GM19397 (cell line): ENCODE data around the gene ADAMTS15.

Source experiments
- ATAC-seq: cut with Tn5 transposase; IDR thresholded peaks from one replicate; pipeline ENCODE4 v1.9.1; 2021; ENCODE audit warnings: mild to moderate bottlenecking, moderate library complexity; ENCODE audit not compliant: unreplicated experiment

ADAMTS15 gene

DNA sequence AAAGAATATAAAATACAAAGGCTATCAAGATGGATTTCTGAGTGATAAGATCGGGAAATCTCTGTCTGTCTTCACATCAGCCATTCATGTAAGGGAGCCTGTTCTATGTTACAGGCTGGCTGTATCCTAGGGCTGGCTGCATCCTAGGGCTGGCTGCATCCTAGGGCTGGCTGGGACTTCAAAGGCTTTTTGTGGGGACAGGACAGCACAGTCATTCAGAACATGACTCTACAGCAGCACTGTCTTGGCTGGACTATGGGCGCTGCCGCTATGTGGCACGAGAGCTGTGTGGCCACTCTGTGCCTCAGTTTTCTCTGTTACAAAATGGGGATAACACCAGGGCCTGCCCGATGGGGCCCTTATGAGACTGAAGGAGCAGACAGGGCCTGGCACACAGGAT is 30.2 kb upstream of the ADAMTS15 start:
- no peak for ATAC-seq

DNA sequence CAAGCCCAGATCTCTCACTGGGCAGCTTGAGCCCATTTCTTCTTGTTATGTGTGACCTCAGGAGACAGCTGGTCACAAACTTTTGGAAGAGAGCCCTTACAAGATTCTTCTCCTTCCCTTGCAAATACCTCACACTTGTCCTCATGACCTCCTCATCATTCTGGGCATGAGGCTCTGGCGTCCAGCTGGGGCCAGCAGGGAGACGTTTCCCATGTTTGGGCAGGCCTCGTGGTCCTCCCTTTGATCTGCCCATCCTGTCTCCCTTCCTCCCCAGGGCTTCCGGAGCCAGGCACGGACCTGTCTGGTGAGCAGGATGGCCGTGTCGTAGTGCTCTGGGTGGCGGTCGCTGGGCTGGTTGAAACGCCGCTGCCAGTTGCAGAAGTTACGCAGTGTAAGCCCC is 29.7 kb upstream of the ADAMTS15 start:
- no peak for ATAC-seq

DNA sequence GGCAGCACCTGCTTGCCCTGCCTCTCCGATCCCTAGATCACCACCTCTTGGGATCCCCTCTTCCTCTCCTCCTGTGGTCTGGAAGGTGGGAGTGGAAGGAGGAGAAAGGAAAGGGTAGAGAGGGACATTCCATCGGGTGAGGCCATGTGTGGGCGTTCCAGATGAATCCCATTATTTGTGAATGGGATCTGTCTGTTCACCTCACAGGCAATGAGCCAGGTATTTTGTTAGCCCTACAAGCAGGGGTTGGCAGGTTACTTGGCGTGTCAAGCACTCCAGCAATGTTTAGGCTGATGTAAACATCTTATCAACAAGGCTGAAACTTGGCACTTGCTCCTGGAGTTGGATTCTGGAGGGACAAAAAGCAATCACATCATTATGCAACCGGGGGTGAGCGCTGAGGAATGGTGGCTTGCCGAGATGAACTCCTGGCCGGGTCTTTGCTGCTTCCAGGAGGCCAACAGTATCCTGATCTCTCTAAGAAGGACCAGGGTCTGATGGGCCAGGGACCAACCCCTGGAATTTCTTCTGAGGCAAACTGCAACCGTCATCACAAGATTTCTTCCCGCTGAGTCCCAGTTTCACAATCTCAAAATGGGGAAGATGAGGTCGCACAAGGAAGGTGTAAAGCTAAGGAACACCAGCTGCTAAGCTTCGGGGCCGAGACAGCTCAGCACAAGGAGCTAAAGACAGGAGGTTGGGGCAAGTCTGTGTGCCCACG is 27.8 kb upstream of the ADAMTS15 start:
- ATAC-seq: no peak

DNA sequence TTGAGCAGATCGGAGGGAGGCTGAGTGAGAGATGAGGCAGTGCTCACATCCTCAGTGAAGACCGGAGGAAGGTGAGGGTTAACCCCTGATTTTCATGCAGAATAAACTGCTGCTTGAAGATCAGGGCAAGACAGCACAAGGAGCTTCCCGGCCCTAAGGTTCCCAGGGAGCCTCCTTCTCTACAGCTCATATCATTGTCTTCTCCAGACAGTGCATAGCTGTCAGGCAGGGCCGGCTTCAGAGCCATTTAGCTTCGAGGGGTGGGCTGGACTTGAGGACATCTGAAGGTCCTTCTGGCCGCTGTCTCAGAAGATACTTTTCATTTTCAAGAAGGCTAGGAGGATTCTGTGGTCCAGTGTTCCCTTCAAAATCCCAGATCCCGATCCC is 27.3 kb upstream of the ADAMTS15 start:
- no peak for ATAC-seq

DNA sequence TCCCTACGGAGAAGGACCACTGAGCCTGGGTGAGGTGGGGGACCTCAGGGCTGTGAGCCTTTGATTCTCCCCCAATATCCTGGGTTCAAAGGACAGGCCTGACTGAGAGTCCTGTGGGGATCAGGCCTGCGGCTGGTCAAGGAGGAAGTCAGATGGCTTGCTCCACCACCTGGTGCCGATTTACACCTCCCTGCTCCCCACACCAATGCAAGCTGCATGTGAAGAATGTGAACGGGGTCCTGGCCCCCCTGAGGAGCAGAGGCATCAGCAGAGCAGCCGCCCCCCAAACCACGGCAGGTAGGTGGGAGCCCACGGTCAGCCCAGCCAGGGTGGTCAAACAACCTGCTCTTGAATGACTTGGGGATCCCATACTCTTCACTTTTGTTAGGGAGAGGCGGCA is 26.7 kb upstream of the ADAMTS15 start:
- ATAC-seq: no peak

DNA sequence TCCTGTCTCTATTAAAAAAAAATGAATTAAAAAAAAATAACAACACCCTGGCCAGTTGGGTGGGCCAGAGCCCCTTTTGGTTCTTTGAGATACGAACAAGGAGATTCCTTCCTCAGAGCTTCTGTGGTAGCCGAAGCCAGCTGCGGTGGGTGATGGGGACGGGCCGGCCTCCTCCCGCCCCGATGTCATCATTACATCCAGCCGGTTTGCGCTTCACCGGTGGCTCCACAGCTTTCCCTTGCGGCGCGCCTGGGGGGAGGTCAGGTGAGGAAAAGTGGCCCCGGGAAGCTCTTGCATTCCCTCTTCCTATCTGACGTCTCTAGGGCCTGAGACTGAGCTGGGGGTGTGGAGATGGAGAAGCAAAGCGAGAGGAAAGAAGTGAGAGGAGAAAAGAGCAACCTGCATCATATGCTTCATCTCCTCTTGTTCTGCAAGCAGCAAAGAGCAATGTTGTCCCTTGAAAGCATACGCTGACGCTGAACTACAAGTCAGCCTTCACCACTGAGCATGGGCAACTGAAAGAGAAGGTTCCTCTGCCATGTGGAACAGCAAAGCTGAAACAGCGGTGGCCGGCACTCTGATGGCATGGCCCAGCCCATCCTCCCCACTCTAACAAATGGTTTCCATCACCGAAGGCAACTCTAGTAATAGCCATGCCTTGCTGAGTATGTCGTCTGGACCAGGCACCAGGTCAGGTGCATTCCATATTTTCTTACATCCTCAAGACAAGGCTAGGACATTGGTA is 26.0 kb upstream of the ADAMTS15 start:
- no peak for ATAC-seq

DNA sequence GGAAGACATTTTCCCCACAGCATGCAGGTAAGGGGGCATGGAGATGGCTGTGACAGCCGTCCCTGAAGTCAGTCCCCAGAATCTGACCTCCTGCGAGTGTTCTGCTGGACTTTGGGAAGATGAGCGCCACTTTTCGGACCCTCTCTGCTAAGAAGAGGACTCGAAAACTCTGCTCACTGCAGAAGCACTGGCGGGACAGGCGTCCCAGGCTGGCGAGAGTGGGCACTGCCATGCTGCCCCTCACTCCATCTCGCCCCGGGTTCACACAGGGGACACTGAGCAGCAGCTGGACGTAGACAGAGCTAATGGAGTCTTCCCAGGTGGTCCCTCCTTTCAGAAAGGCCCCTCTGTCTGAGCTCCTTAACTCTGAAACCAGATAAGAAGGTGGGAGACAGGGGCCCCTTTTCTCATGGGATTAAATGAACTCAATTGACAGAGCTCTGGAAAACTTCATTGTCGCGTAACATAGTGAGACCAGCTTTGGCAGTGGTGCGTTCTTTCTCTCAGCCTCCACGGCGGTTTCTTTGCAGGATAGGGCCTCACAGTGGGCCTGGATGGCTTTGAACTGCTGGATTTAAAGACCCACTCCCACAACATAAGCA is 24.8 kb upstream of the ADAMTS15 start:
- ATAC-seq: no peak

DNA sequence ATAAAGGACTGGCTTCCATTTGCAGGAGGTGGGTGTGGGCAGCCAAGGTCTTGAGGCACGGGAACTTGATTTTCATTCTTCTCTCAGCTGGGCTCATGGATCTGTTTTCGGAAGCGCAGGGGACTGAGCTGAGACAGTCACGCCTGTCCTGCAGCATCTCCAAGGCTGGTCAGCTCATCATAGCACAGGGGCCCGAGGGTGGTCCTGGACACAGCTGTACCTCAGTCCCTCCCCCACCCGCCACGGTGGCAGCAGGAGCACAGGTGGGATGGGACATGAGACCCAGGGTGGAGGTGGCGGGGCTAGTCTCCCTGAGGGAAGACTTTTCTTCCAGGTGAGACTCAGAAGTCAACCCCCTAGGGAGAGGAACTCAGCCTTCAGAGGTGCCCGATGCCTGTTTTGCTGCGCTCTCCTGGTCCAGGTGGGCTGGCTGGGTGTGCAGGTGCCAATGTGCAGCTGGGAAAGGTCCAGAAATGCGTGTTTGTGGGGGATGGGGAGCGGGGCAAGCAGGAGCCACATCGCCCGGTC is 23.8 kb upstream of the ADAMTS15 start:
- ATAC-seq: no peak

DNA sequence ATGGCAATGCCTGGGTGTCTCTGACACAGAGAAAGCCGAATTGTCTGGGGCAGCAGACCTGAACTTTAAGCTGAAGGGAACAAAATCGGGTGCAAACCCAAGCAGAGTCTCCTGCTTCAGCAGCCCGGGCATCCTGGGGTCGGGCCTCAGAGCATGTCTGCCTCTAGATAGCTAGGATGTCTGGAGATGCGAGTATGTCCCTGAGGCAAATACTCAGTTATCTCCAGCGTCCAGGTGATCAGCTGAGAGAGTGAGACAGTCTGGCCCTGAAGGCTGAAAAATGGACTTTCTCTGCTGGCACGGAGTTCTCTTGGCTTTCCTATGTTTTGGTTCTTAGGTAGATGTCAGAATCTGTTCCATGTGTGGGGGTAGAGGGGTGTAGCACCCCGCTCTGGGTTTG is 23.3 kb upstream of the ADAMTS15 start:
- no peak for ATAC-seq

DNA sequence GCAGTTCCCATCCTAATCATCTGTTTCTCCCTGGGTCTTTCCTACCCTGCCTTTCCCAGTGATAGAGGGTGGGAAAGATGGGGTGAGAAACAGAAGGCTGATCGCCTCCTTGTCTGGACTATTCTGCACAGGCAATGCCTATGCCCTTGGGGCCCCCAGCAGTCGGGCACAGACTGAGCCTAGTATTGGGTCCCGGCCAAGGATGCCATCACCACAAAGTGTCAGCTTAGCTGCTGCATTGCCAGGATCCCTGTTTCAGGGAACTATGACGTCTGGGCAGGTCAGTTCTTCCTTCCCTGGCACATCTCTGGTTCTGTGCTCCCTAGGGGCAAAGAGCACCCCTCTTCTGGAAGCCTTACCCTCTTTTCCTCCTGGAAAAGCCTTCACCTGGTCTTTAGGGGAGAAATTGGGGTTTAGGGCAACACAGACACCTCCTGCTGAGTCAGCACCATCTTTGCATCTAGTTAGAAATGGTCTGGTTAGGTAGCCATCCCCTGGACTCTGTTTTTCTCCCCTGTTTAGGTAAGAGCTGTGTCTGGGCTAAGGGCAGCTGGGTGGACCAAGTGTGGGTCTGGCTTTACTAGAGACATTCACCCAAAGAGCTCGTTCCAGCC is 22.1 kb upstream of the ADAMTS15 start:
- ATAC-seq: no peak

DNA sequence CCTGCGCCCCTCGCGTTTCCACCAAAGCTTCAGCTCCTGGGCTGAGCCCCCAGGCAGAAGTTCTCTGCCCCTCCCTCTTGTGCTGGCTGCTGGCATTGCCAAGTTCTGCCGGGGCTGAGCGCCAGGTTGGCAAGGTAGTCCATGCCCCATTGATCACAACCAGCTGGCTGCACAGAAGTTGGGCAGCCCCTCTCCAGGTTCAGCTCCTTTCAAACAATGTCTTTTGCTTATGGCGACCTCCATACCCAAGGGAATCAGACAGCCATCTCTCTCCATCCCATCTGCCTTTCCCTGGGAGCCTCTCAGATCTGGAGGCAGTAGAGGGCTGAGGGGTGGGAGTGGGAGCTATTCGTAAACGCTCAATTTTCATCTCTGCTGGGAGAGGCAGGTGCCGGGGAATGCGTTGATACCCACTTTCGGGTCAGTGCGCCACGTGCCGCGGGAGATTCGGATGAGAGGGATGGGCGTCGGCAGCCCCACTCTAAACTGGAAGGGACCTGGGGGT is 21.6 kb upstream of the ADAMTS15 start:
- no peak for ATAC-seq

DNA sequence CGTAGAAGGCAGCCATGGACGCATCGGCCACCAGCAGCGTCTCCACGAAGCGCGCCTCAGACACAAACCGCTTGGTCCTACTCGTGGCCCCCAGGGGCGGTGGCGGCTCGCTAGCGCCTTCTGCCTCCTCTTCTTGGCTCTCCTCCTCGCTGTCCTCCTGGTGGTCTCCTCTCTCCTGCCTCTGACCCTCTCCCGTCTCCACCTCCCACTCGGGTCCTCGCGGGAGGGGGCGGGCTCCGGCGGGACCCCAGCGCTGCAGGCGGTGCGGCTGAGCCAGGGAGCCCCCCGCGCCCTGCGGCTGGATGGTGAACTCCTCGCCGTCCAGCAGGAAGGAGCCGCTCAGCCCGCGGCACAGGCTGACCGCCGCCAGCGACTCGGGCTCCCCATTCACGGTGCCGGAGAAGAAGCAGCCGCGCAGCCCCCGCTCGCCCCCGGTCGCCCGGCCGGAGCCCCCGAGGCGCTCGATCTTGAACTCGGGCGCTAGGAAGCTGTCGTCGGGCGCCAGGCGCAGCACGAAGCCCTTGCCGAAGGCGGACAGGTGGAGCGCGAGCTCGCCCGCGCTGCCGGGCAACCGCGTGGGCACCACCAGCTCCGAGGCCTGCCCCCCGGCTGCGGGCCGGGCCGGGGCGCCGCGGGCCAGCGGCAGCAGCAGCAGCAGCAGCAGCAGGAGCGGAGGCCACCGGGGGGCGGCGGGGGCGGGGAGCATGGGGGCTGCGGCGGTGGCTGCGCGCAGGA is 20.7 kb upstream of the ADAMTS15 start:
- no peak for ATAC-seq

DNA sequence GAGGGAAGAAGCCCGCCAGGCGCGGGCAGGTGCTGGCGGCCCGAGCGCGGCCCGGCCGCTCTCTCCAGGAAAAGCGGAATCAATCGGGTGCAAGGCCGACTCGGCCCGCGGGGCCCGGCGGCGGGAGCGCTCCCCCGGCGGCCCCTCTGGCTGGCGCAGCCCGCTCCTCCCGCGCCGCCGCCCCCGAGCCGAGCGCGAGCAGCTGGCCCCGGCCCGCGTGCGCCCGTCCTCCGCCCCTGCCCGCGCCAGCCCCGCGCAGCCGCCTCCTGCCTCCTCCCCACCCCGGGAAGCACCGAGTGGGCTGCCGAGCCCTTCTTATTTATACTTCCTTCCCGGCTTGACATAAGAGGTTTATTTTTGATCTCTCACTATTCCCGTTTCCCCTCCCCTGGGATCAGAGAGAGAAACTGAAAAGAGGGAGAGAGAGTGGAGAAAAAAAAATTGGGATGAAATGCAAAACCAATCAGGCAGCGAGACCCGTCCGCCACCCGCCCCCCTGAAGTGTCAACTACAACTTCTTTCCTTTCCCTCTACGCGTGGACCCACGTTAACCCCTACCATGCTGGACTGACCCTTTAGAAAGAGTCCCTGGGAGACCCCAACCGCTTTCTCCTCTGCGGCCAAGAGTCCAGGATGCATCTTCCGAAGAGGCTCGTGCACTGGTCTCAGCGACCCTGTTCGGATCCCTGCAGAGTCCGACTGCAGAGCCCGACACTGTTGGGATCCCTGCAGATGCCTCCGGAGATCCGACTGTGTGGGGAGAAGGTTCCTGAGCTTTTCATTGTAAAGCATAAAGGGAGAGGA is 19.9 kb upstream of the ADAMTS15 start, which contains the start of gene ADAMTS8:
TSS of gene ADAMTS8 (minus strand) at position 294 of the 804 bp plus-strand sequence. CDS start 323 bp downstream, outside the sequence.
- ATAC-seq: no peak

DNA sequence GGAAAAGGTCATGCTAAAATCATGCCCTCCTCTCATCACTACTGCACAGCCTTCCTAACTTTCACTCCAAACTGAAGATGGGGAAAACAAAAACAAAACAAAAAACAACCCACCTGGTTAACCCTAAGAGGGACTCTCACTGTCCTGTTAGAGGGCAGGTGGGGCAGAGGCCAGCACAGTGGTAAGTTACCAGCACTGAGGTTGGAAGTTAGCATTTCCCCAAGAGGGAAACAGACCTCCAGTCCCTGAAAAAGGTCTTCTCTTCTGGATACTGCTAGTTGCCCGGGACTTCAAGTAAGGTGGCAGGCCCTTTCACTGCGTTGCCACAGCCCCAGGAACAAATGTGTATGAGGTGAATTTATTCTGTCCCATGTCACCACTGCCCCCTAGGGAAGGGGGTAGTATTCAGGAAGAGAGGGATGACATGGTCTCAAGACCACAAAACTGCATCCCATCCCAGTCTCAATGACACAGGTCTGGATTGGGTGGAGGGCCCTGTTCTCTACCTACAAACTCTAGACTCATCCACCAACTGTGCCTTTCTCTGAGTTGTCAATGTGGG is 19.2 kb upstream of the ADAMTS15 start:
- ATAC-seq: no peak

DNA sequence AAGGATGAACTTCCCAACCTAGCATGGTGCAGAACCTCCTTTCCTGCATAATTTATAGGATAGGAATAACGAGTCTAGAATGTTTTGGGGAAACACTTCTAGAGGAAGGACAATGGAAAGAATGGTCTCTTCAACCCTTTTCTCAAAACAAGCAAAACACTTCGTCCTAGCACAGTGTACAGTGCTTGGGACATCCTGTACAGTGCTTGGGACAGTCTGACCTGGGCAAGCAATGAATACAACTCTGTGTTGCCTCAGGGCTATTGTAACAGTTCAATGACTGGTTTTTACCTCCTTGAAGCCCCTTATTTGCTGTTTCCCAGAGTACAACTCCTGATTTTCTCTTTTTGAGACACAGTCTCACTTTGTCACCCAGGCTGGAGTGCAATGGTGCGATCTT is 18.5 kb upstream of the ADAMTS15 start:
- ATAC-seq: no peak

DNA sequence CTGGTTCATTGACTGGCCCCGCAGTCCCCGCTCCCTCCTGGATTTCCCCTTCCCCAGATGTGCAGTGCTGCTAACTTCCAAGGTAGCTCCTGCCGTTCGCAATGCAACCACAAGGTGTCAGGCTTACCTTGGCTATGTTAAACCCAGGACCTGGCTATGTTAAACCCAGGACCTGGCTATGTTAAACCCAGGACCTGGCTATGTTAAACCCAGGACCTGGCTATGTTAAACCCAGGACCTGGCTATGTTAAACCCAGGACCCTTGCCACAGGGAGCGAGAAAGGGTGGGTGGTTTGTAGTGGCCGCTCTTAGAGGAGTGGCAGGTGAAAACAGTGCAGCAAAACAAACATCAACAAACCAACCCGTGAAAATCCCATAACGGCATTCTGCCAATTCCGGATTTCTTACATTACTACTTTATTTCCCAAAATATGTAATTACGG is 17.1 kb upstream of the ADAMTS15 start:
- ATAC-seq: peak; percentile 59

DNA sequence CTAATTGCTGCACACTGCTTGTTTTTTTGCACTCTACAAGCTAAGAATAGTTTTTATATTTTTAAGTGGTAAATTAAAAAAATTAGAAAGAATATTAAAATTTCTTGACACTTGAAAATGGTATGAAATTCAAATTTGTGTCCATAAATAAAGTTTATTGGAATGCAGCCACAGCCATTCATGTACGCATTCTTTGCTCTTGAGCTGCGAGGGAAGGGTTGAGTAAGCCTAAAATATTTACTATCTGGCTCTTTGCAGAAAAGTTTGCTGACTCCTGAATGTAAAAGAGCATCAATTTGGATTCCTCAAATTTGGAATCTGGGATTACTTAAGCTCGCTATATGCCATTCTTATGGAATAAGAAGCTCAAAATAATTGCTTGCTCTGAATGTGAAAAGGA is 16.6 kb upstream of the ADAMTS15 start:
- ATAC-seq: no peak

DNA sequence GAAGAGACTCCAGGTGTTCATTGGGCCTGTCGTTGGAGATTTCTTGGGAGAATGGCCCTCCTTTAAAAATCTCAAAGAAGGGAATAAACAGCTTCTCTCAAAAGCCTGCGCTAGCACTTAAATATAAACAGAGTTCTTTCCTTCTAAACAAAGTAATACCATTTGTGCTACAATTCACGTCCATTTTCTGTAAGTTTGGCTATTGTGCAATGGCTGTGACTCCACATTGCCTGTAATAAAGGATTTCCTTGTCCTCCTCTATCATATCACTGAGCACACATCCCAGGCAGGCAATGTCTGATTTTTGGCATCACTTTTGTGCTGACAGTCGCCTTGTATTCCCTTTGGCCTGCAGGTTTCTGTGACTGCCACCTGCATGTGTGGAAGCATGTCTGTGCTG is 15.1 kb upstream of the ADAMTS15 start:
- ATAC-seq: no peak

DNA sequence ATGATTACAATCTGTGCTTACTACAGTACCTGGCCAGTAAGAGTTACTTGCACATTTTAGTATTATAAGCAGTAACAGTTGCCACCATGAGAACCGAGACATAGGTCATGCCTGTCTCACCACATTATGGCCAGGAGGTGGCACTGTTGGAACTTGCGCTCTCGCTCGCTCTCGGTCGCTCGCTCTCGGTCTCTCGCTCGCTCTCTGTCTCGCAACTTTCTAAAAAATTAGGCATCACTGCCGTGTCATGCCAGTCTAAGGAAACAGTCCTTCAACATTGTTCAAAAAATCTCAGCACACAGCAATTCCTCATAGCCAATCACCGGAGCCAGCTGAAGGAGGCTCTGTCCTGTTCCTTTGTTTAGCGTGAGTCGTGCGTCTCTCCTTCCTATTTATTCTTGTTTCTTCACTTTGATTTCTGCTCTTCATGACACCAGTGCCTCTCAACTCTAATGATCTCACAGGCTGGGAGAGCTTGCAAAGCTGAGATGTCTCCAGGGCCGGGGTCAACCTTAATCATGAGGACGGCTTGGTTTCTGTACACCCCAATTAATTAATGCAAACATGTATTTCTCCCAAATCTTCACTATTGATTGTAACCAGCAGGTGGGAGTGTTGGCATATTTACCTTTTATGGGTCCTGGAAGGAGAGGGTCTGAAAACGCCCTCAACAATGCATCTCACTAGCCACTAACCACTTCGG is 13.8 kb upstream of the ADAMTS15 start:
- peak; percentile 85 for ATAC-seq
